GM12872 (cell line): Measurements from ENCODE around the gene KIZ.

ENCODE experiments used
- TF ChIP-seq, protein P1 (sequence below): IDR thresholded peaks from 3 replicates; pipeline ENCODE4 v1.5.1; 2011; ENCODE audit warnings: low read depth, mild to moderate bottlenecking, low read length, moderate library complexity; ENCODE audit not compliant: insufficient read depth

KIZ gene

DNA sequence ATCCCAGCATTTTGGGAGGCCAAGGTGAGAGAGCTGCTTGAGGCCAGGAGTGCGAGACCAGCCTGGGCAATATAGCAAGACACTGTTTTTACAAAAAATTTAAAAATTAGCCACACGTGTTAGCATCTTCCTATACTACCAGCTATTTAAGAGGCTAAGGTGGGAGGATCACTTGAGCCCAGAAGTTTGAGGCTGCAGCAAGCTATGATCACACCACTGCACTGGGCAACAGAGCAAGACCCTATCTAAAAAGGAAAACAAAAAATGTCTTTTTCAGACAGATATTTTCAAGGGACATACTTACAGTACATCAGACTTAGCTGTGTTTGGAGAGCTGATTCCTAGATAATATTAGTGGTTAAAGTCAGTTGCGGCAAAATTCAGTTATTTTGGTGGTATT is 104.3 kb downstream of the KIZ start:
- TF ChIP-seq, protein P1, sequence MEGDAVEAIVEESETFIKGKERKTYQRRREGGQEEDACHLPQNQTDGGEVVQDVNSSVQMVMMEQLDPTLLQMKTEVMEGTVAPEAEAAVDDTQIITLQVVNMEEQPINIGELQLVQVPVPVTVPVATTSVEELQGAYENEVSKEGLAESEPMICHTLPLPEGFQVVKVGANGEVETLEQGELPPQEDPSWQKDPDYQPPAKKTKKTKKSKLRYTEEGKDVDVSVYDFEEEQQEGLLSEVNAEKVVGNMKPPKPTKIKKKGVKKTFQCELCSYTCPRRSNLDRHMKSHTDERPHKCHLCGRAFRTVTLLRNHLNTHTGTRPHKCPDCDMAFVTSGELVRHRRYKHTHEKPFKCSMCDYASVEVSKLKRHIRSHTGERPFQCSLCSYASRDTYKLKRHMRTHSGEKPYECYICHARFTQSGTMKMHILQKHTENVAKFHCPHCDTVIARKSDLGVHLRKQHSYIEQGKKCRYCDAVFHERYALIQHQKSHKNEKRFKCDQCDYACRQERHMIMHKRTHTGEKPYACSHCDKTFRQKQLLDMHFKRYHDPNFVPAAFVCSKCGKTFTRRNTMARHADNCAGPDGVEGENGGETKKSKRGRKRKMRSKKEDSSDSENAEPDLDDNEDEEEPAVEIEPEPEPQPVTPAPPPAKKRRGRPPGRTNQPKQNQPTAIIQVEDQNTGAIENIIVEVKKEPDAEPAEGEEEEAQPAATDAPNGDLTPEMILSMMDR: no peak

DNA sequence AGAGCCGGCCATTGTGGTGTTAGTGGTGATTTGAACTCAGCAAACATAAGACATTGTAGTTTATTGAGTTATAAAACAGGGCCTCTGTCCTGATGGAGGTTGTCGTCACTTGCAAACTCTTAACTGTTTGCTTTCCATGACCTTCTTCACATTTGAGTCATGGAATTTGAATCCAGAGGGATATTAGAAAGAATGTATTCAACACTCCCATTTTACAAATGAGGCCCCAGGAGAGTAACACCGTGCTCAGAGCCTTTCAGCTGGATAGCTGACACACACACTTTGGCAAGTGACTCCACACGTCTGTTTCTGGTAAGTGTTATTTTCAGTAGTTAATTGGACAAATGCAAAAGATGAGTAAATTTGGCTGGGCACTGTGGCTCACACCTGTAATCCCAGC is 104.8 kb downstream of the KIZ start:
- TF ChIP-seq, protein P1: no peak

- TF ChIP-seq, protein P1: no peak
Observed at GRCh38 chr20:21232546-21233280, 106.8 kb downstream of the KIZ start.

DNA sequence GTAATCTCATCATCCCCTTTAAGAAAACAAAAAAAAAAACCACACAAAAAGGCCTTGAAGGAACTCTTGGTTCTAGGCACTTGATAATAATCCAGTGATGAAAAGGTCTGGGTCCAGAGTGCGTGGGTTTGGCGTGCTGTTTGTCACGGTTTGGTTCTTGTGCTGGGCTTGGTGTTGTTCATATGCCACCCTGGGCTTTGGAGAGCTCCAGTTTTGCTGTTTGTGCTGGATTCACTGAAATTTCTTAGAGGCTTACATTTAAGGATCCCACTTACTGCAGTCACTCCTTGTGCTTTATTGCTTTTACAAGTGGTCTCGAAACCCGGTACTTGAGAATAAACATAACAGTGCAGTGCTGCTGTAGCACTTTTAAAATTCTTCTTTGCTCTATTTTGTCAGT is 108.4 kb downstream of the KIZ start:
- TF ChIP-seq, protein P1: no peak

GRCh38 chr20:21234806-21235483 is 109.1 kb downstream of the KIZ start:
- TF ChIP-seq, protein P1: no peak

GRCh38 chr20:21235484-21236445 is 109.9 kb downstream of the KIZ start:
- TF ChIP-seq, protein P1: peak; percentile 95
